ENCODE data around the gene ATXN7L2. TPM values are rescaled to one million over a fixed set of nuclear protein-coding genes. Genes with fewer than 3 reads are reported as not detected.

The ATXN7L2 gene
- total RNA-seq, 1 experiment from 2014 or later = 17.3 TPM

DNA sequence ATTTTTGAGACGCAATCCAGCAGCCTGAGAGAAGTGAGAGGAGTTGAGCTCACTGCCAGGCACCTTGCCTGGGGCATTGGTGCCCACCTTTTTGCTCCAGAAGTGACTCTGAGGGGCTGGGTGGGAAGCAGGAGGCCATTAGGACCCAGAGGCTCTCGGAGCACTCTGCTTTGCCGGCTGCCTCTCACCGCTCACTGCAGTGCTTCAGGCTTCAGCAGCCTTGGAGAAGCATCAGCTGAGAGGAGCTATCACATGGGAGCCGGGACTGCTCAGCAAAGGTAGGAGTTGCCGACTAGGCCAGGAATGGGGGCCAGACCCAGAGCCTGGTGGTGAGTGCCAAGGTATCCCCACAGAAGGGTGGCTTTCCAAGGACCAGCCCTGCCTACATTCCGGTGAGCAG is 56.0 kb downstream of the ATXN7L2 start, which contains the start of gene GPR61:
Gene GPR61, plus strand, starts transcription at position 197 of the 400 bp plus-strand sequence. CDS start 3,151 bp downstream, outside the sequence.
- Histone ChIP-seq H2BK120ac (ENCODE audit: low read depth, low read length, poor library complexity, severe bottlenecking) (no peak within 1 kb of the TSS), H3K14ac (ENCODE audit: insufficient read depth, low read length) (no peak within 1 kb of the TSS), H3K4me1 (ENCODE audit: insufficient read depth, low read length) (no peaks in the 10 kb centered on the region; the same call in 1 of the 2 replicates), H2BK12ac (ENCODE audit: insufficient read length, low read depth, low read length) (no peak within 1 kb of the TSS), H3K27ac (ENCODE audit: insufficient read length, low read depth, low read length) (no peak within 1 kb of the TSS), H2AFZ (ENCODE audit: low read length) (no peak within 1 kb of the TSS), H3K9me3 (ENCODE audit: control insufficient read depth, low read depth, low read length) (no peaks in the 10 kb centered on the region), H4K91ac (ENCODE audit: insufficient read length, low read depth, low read length) (no peak within 1 kb of the TSS), H3K4ac (ENCODE audit: low read depth, low read length) (no peak within 1 kb of the TSS), H2BK5ac (ENCODE audit: insufficient read length, low read length) (no peak within 1 kb of the TSS), H2AK5ac (ENCODE audit: insufficient read length, low read length) (no peak within 1 kb of the TSS), H2BK15ac (ENCODE audit: low read depth, low read length) (no peak within 1 kb of the TSS), H3K56ac (ENCODE audit: insufficient read length, low read depth, low read length) (no peak within 1 kb of the TSS), H3K4me2 (ENCODE audit: insufficient read depth, insufficient read length, low read length) (no peak within 1 kb of the TSS), H2BK20ac (ENCODE audit: low read depth, low read length, poor library complexity, severe bottlenecking) (no peak within 1 kb of the TSS), H3K23me2 (ENCODE audit: insufficient read length, low read depth, low read length, poor library complexity, severe bottlenecking) (no peaks in the 10 kb centered on the region), H3K79me1 (ENCODE audit: insufficient read depth, low read depth, low read length, poor library complexity, severe bottlenecking) (no peaks in the 10 kb centered on the region), H3K9ac (ENCODE audit: extremely low read depth, insufficient read length, low read length) (no peak within 1 kb of the TSS), H3K27me3 (ENCODE audit: insufficient read depth, low read length) (no peaks in the 10 kb centered on the region), H3K79me2 (ENCODE audit: insufficient read depth, low read length) (no peaks in the 10 kb centered on the region), H4K8ac (replicated peaks; ENCODE audit: insufficient read length, low read depth, low read length) (no peak within 1 kb of the TSS), H3K23ac (ENCODE audit: insufficient read length, low read depth, low read length) (no peak within 1 kb of the TSS), H3T11ph (ENCODE audit: low read length) (no peak within 1 kb of the TSS), H3K18ac (ENCODE audit: insufficient read length, low read depth, low read length) (no peak within 1 kb of the TSS), H4K20me1 (ENCODE audit: control insufficient read depth, insufficient read depth, insufficient read length) (no peaks in the 10 kb centered on the region), H4K5ac (ENCODE audit: insufficient read length, low read depth, low read length) (no peak within 1 kb of the TSS)
- no peak for DNase-seq
- H3K4me3 Mint-ChIP-seq = peak within 1 kb of the TSS in 1 of 2 experiments; percentile 57; a peak in 3 of 5 replicates
- no peaks in the 10 kb centered on the region; a peak in 1 of 5 replicates for H3K9me3 Mint-ChIP-seq
- H3K36me3 Mint-ChIP-seq (ENCODE audit: insufficient read depth in 1 of 3, low read depth in 3 of 3) = no peaks in the 10 kb centered on the region; a peak in 1 of 7 replicates
- peaks cover 2% of the 10 kb centered on the region for H3K27me3 Mint-ChIP-seq (ENCODE audit: low read depth)
- peak within 1 kb of the TSS in 1 of 3 experiments; percentile 29; a peak in 1 of 7 replicates for H3K27ac Mint-ChIP-seq
- WGBS (ENCODE audit: extremely low coverage, insufficient read length, low lambda C conversion rate) = no CpG with 5 or more reads among the region's 7 CpGs
- H3K4me1 Mint-ChIP-seq = peaks cover 8 to 21% of the 10 kb centered on the region in 2 experiments
- TF ChIP-seq, protein P1, sequence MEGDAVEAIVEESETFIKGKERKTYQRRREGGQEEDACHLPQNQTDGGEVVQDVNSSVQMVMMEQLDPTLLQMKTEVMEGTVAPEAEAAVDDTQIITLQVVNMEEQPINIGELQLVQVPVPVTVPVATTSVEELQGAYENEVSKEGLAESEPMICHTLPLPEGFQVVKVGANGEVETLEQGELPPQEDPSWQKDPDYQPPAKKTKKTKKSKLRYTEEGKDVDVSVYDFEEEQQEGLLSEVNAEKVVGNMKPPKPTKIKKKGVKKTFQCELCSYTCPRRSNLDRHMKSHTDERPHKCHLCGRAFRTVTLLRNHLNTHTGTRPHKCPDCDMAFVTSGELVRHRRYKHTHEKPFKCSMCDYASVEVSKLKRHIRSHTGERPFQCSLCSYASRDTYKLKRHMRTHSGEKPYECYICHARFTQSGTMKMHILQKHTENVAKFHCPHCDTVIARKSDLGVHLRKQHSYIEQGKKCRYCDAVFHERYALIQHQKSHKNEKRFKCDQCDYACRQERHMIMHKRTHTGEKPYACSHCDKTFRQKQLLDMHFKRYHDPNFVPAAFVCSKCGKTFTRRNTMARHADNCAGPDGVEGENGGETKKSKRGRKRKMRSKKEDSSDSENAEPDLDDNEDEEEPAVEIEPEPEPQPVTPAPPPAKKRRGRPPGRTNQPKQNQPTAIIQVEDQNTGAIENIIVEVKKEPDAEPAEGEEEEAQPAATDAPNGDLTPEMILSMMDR (conservative IDR thresholded peaks at IDR 0.05) = no peak

Data from H9 (cell line).